ENCODE data around the gene MAPK11. TPM values are rescaled to one million over a fixed set of nuclear protein-coding genes. Genes with fewer than 3 reads are reported as not detected.
A peak's percentile ranks its signal among the peaks of the same experiment; 100 is the strongest.

MAPK11 gene
- total RNA-seq, 4 donors from 2014 or later: 0.65 to 8.1 (median 2.9) TPM

- no peak for DNase-seq (ENCODE audit: low spot score in 2 of 2)
- intact Hi-C loops (cut with DNase I; ENCODE audit: low total_unique reads): loop anchor here (10.0 kb wide), 1 partner anchor 53 kb away; the partner anchor contains the start of gene DENND6B
- no peak overlapping the region for H3K4me3 ChIP-seq (ENCODE audit: low read depth, poor library complexity, severe bottlenecking)
- TF ChIP-seq POLR2A (IDR thresholded peaks at IDR 0.05): no peak
- TF ChIP-seq CTCF (IDR thresholded peaks at IDR 0.05): no peak
- 0 to 1% methylated on average over 3 to 22 of the region's 45 CpGs for WGBS, 2 donors
These were observed 1.4 kb upstream of the MAPK11 start for GRCh38 chr22:50271519-50271970.

GRCh38 chr22:50270666-50271394, 650 bp upstream of the MAPK11 start:
- intact Hi-C loops (cut with DNase I; ENCODE audit: low total_unique reads): loop anchor here (10.0 kb wide), 1 partner anchor 54 kb away; the partner anchor contains the start of gene DENND6B
- DNase-seq (ENCODE audit: low spot score in 2 of 2): peak in 1 of 2 donors; percentile 93
- H3K4me3 ChIP-seq (ENCODE audit: low read depth, poor library complexity, severe bottlenecking): peak overlapping the region; percentile 24
- TF ChIP-seq POLR2A (IDR thresholded peaks at IDR 0.05) (no peak), CTCF (IDR thresholded peaks at IDR 0.05) (no peak)
- 1 to 2% methylated on average over 39 to 53 of the region's 53 CpGs for WGBS, 2 donors

- 2 to 14% methylated on average over 15 to 17 of the region's 18 CpGs for WGBS, 2 donors
These were observed 609 bp downstream of the MAPK11 start for GRCh38 chr22:50269573-50269969.

GRCh38 chr22:50268655-50269113, 1.5 kb downstream of the MAPK11 start:
- WGBS, 2 donors: 33 to 65% methylated on average over 9 of the region's 9 CpGs
- no peak for DNase-seq (ENCODE audit: low spot score in 2 of 2)
- no peak overlapping the region for H3K4me3 ChIP-seq (ENCODE audit: low read depth, poor library complexity, severe bottlenecking)
- intact Hi-C loops (cut with DNase I; ENCODE audit: low total_unique reads): no loop called here
- TF ChIP-seq CTCF (IDR thresholded peaks at IDR 0.05) (no peak), POLR2A (IDR thresholded peaks at IDR 0.05) (no peak)

More at GRCh38 chr22:50269573-50269969, 609 bp downstream of the MAPK11 start:
- H3K4me3 ChIP-seq (ENCODE audit: low read depth, poor library complexity, severe bottlenecking): no peak overlapping the region
- intact Hi-C loops (cut with DNase I; ENCODE audit: low total_unique reads): no loop called here
- DNase-seq (ENCODE audit: low spot score in 2 of 2): no peak
- TF ChIP-seq CTCF (IDR thresholded peaks at IDR 0.05) (no peak), POLR2A (IDR thresholded peaks at IDR 0.05) (no peak)

GRCh38 chr22:50267591-50268390, 2.4 kb downstream of the MAPK11 start:
- DNase-seq (ENCODE audit: low spot score in 2 of 2): peak in 1 of 2 donors; percentile 43

More at GRCh38 chr22:50267591-50268390, 2.4 kb downstream of the MAPK11 start:
- H3K4me3 ChIP-seq (ENCODE audit: low read depth, poor library complexity, severe bottlenecking): no peak overlapping the region
- WGBS, 2 donors: 18 to 27% methylated on average over 19 to 24 of the region's 75 CpGs
- intact Hi-C loops (cut with DNase I; ENCODE audit: low total_unique reads): no loop called here
- TF ChIP-seq POLR2A (IDR thresholded peaks at IDR 0.05) (no peak), CTCF (IDR thresholded peaks at IDR 0.05) (no peak)

All from lower leg skin (tissue), 4 donors.